HepG2 (cell line): Measurements from ENCODE around the gene NSUN2. TPM values are rescaled to one million over a fixed set of nuclear protein-coding genes. Genes with fewer than 3 reads are reported as not detected.

ENCODE experiments used
- ATAC-seq: fragments of 200-7000 bp; cut with Tn5 transposase; 3 replicates; pipeline ENCODE4 v1.9.1; 2020; ENCODE audit warnings: mild to moderate bottlenecking, moderate library complexity
- BruUV-seq: library from RNA; stranded (reverse); fragments of 400-500 nt; replicated peaks from 2 replicates; lab custom pipeline; 2021; lab: Mats Ljungman, UMichigan
- CTCF ChIA-PET: fragments of 300-600 bp; formaldehyde crosslinking; extraction: SDS; loops from one replicate; lab custom pipeline; 2021; ENCODE audit warnings: low total read pairs, inconsistent platforms, low intra/inter-chr PET ratio; lab: Yijun Ruan, JAX
- POLR2A ChIA-PET: fragments of 350-600 bp; sonication (Branson Sonifier 250); formaldehyde crosslinking; loops from one replicate; lab custom pipeline; 2020; ENCODE audit warnings: antibody characterized with exemption, inconsistent platforms; lab: Yijun Ruan, JAX
- DNase-seq: peaks from one replicate; pipeline ENCODE4 v3.0.0-alpha.2; 2015; ENCODE audit warnings: low spot score
- FAIRE-seq: peaks from 3 replicates; lab custom pipeline; 2011; peaks lifted over from hg19 to GRCh38; lab: Jason Lieb, UNC
- H2AFZ ChIP-seq: one replicate; pipeline ENCODE4 v1.6.1; 2011; ENCODE audit warnings: low read length, inconsistent platforms
- H3K27ac ChIP-seq: fragments of 300-600 bp; 3 replicates; pipeline ENCODE4 v1.8.0; 2011; ENCODE audit warnings: mixed run types, mild to moderate bottlenecking, mixed read lengths, low read length, inconsistent platforms; ENCODE audit not compliant: insufficient read depth; ENCODE audit errors: extremely low read length
- H3K27me3 ChIP-seq, 2 experiments: fragments of 200-600 bp in 1 of 2; 2 replicates in 1 of 2; 3 replicates in 1 of 2; pipeline versions ENCODE4 v1.6.0 to v1.8.0; 2011; ENCODE audit warnings: low read length in 2 of 2, mild to moderate bottlenecking in 2 of 2, moderate library complexity in 2 of 2, inconsistent platforms in 1 of 2; ENCODE audit not compliant: insufficient read depth in 2 of 2, control insufficient read depth in 1 of 2
- H3K36me3 ChIP-seq, 2 experiments: fragments of 200-600 bp in 1 of 2; replicated peaks in 1 of 2; 2 replicates in 1 of 2; 3 replicates in 1 of 2; pipeline versions ENCODE4 v1.5.1 to v1.8.0; 2011; ENCODE audit warnings: low read length in 2 of 2, inconsistent platforms in 1 of 2; ENCODE audit not compliant: insufficient read depth in 2 of 2, control insufficient read depth in 1 of 2
- H3K4me1 ChIP-seq: 2 replicates; pipeline ENCODE4 v1.5.1; 2012; ENCODE audit warnings: low read length, inconsistent platforms; ENCODE audit not compliant: insufficient read depth
- H3K4me2 ChIP-seq: 2 replicates; pipeline ENCODE4 v1.6.0; 2011; ENCODE audit warnings: low read depth, low read length, inconsistent platforms
- H3K4me3 ChIP-seq, 3 experiments: fragments of 200-600 bp in 1 of 3; sonication (generic), shearing (Covaris generic) in 1 of 3; replicated peaks in 1 of 3; 2 replicates each; pipeline ENCODE4 v1.5.1; 2011 to 2016; ENCODE audit warnings: low read length in 3 of 3, inconsistent platforms in 2 of 3, low read depth in 2 of 3, mild to moderate bottlenecking in 2 of 3, control low read depth in 1 of 3, mixed read lengths in 1 of 3; ENCODE audit not compliant: insufficient read depth in 1 of 3
- H3K79me2 ChIP-seq: one replicate; pipeline ENCODE4 v1.6.1; 2011; ENCODE audit warnings: low read length, inconsistent platforms; ENCODE audit not compliant: insufficient read depth
- H3K9ac ChIP-seq: 2 replicates; pipeline ENCODE4 v1.6.0; 2011; ENCODE audit warnings: mild to moderate bottlenecking, low read depth, low read length, inconsistent platforms; ENCODE audit not compliant: insufficient read depth
- H3K9me3 ChIP-seq: 2 replicates; pipeline ENCODE4 v1.5.1; 2012; ENCODE audit warnings: mild to moderate bottlenecking, low read length
- H4K20me1 ChIP-seq: 2 replicates; pipeline ENCODE4 v1.6.0; 2011; ENCODE audit warnings: inconsistent platforms, mild to moderate bottlenecking, low read length, moderate library complexity; ENCODE audit not compliant: insufficient read depth
- FOXC1 ChIP-seq: sonication (generic); formaldehyde crosslinking; IDR thresholded peaks from 2 replicates; pipeline ENCODE4 v1.8.0; 2022; ENCODE audit warnings: mild to moderate bottlenecking, missing genetic modification reagents, borderline replicate concordance
- FOXP4 ChIP-seq: sonication (generic); formaldehyde crosslinking; IDR thresholded peaks from 2 replicates; pipeline ENCODE4 v1.4.0; 2020; ENCODE audit warnings: missing genetic modification reagents
- MYPOP ChIP-seq: sonication (generic); formaldehyde crosslinking; IDR thresholded peaks from 2 replicates; pipeline ENCODE4 v1.8.1; 2023; ENCODE audit warnings: mild to moderate bottlenecking, moderate library complexity, missing genetic modification reagents
- NRL ChIP-seq: sonication (generic); formaldehyde crosslinking; IDR thresholded peaks from 2 replicates; pipeline ENCODE4 v1.5.0; 2020; ENCODE audit warnings: missing genetic modification reagents, mild to moderate bottlenecking, moderate library complexity, borderline replicate concordance
- SKIL ChIP-seq: sonication (generic); formaldehyde crosslinking; IDR thresholded peaks from 2 replicates; pipeline ENCODE4 v1.8.0; 2022; ENCODE audit warnings: missing genetic modification reagents, mild to moderate bottlenecking, moderate library complexity, borderline replicate concordance
- STAG1 ChIP-seq: sonication (generic); formaldehyde crosslinking; IDR thresholded peaks from 2 replicates; pipeline ENCODE4 v1.4.0; 2020; ENCODE audit warnings: missing genetic modification reagents
- ZBTB26 ChIP-seq: IDR thresholded peaks from 2 replicates; pipeline ENCODE4 v1.6.1; 2016; ENCODE audit warnings: missing compliant biosample characterization, missing genetic modification reagents, borderline replicate concordance
- ZNF354B ChIP-seq: sonication (generic); formaldehyde crosslinking; IDR thresholded peaks from 2 replicates; pipeline ENCODE4 v1.8.0; 2022; ENCODE audit warnings: mild to moderate bottlenecking, missing genetic modification reagents
- ZNF605 ChIP-seq: sonication (generic); formaldehyde crosslinking; IDR thresholded peaks from 2 replicates; pipeline ENCODE4 v1.8.0; 2022; ENCODE audit warnings: mild to moderate bottlenecking, missing genetic modification reagents
- ZNF670 ChIP-seq: sonication (generic); formaldehyde crosslinking; IDR thresholded peaks from 2 replicates; pipeline ENCODE4 v1.8.0; 2022; ENCODE audit warnings: mild to moderate bottlenecking, missing genetic modification reagents, borderline replicate concordance
- ZNF747 ChIP-seq: sonication (generic); formaldehyde crosslinking; IDR thresholded peaks from 2 replicates; pipeline ENCODE4 v1.8.1; 2023; ENCODE audit warnings: missing genetic modification reagents, mild to moderate bottlenecking, borderline replicate concordance
- WGBS: methylation state at CpG from one replicate; pipeline ENCODE4 v1.1.6; 2017; ENCODE audit warnings: low lambda C conversion rate; 5-methylcytosine and 5-hydroxymethylcytosine counted together
- in situ Hi-C: cut with HindIII; loops from 2 replicates; pipeline ENCODE4 v1.10.0; 2017; ENCODE audit warnings: low pct_unique_long_range_greater_than_20kb; ENCODE audit not compliant: extremely low pct_ligation_motif_present
- intact Hi-C: fragments of 100-400 bp; cut with micrococcal nuclease; formaldehyde crosslinking; loops from one replicate; pipeline ENCODE4 v1.10.0; 2022; ENCODE audit not compliant: unreplicated experiment
- polyA plus RNA-seq, 8 experiments: library from polyadenylated mRNA; depleted of rRNA in 3 of 8; stranded (reverse) in 7 of 8; unstranded in 1 of 8; fragments of >200 nt; fragmentation: Illumina TruSeq in 4 of 8; extraction: Trizol in 4 of 8; gene quantifications; 2 replicates each; pipeline versions ENCODE4 v1.2.1 to v1.2.3, GENCODE V29; 2011 to 2016; ENCODE audit warnings: low read depth in 4 of 8, missing spikeins in 1 of 8, mixed read lengths in 1 of 8; ENCODE audit not compliant: insufficient read depth in 1 of 8
- total RNA-seq, 5 experiments: library from RNA; depleted of rRNA; stranded (reverse); fragments of >200 nt; fragmentation: Illumina TruSeq; extraction: Trizol; gene quantifications; 2 replicates each; pipeline ENCODE4 v1.2.3, GENCODE V29; 2016; ENCODE audit warnings: low read depth in 1 of 5

The NSUN2 gene
- total and polyA plus RNA-seq, 2 of the 13 experiments (the other 11 are each of a cell fraction or from before 2014, with no cell fraction given), result 51.7 to 69.1 TPM

- Histone ChIP-seq H3K4me1 (no peaks in the 10 kb centered on the region), H3K36me3 (no peaks in the 10 kb centered on the region), H3K4me3 (no peak overlapping the region), H3K27ac (no peak overlapping the region), H3K79me2 (no peaks in the 10 kb centered on the region), H3K27me3 (no peaks in the 10 kb centered on the region)
- POLR2A ChIA-PET, result no interaction called here
- TF ChIP-seq STAG1, result no peak
- TF ChIP-seq ZNF354B (CRISPR knock-in tag), result no peak
- no peak for TF ChIP-seq ZNF747 (CRISPR knock-in tag)
- TF ChIP-seq MYPOP (CRISPR knock-in tag), result no peak
- no peak for TF ChIP-seq ZNF670 (CRISPR knock-in tag)
- TF ChIP-seq ZBTB26 (CRISPR knock-in tag), result no peak
- TF ChIP-seq ZNF605 (CRISPR knock-in tag), result no peak
- no peak for TF ChIP-seq SKIL (CRISPR knock-in tag)
- no peak for TF ChIP-seq FOXP4 (CRISPR knock-in tag)
- TF ChIP-seq NRL (CRISPR knock-in tag), result no peak
- no peak for TF ChIP-seq FOXC1 (CRISPR knock-in tag)
- TF ChIP-seq, all 625 proteins: peak for 0
- H2AFZ ChIP-seq, result no peak overlapping the region
- 11% methylated on average over 3 of the region's 3 CpGs for WGBS
- no peak for ATAC-seq
- no peak for FAIRE-seq
- H3K9ac ChIP-seq, result no peak overlapping the region
- H3K4me2 ChIP-seq, result no peak overlapping the region
- H4K20me1 ChIP-seq, result no peaks in the 10 kb centered on the region
- no peaks in the 10 kb centered on the region for H3K9me3 ChIP-seq
- CTCF ChIA-PET, result no interaction called here
- intact Hi-C loops, result no loop called here
- BruUV-seq, result no TSS peak
- no peak for DNase-seq
- in situ Hi-C loops, result loop anchor here (25.0 kb wide), 1 partner anchor 678 kb away; no protein-coding TSS in a partner anchor
Measured at GRCh38 chr5:6565492-6565891, 67.4 kb downstream of the NSUN2 start.
